GM12873 (cell line): ENCODE results near the gene MERTK.

Experiments used
- TF ChIP-seq, protein P1 (sequence below): IDR thresholded peaks from 2 replicates; pipeline ENCODE4 v1.5.1; 2012; ENCODE audit warnings: low read depth, mild to moderate bottlenecking, moderate library complexity, low read length, control low read depth; ENCODE audit not compliant: insufficient read depth; ENCODE audit errors: missing control alignments

MERTK gene

DNA sequence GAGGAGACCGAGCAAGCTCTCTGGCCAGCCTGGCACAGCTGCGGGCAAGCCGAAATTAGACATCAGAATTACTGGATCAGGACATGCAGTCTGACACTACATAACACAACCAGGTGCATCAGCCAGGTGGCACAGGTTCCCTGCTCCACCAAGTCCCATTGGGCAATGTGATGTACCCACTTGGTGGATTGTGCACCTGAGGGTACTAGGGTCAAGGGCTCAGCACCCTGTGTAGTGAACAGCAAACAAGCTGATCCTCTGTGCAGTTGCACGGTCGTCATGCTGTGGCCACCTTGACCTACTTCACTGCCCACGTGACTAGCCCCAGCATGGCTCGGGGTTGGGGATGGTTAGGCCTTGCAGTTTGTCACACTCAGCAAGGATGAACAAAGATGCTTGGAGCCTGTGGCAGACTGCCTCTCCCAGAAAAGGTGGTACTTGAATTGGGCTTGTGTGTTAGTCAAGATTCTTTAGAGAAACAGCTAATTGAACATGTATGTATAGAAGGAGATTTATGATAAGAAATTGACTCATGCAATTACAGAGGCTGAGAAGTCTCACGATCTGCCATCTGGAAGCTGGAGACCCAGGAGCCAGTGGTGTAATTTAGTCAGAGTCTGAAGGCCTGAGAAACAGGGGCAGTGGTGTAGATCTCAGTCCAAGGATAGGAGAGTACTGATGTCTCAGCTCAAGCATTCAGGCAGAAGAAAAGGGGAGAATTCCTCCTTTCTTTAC is 85.2 kb downstream of the MERTK start:
- TF ChIP-seq, protein P1, sequence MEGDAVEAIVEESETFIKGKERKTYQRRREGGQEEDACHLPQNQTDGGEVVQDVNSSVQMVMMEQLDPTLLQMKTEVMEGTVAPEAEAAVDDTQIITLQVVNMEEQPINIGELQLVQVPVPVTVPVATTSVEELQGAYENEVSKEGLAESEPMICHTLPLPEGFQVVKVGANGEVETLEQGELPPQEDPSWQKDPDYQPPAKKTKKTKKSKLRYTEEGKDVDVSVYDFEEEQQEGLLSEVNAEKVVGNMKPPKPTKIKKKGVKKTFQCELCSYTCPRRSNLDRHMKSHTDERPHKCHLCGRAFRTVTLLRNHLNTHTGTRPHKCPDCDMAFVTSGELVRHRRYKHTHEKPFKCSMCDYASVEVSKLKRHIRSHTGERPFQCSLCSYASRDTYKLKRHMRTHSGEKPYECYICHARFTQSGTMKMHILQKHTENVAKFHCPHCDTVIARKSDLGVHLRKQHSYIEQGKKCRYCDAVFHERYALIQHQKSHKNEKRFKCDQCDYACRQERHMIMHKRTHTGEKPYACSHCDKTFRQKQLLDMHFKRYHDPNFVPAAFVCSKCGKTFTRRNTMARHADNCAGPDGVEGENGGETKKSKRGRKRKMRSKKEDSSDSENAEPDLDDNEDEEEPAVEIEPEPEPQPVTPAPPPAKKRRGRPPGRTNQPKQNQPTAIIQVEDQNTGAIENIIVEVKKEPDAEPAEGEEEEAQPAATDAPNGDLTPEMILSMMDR = no peak

DNA sequence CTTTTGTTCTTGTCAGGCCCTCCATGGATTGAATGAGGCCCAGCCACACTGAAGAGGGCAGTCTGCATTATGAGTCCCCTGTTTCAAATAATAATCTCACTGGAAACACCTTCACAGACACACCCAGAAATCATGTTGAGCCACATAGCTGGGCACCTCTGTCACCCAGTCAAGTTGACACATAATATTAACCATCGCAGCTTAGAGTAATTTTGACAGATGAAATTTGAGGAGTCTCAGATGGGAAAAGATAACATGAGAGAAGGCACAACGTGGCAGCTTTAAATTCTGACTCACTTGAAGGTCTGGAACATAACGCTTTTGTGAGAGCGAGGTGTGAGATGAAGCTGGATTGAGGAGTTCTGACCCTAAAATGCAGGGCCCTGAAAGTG is 85.8 kb downstream of the MERTK start:
- TF ChIP-seq, protein P1 = no peak

DNA sequence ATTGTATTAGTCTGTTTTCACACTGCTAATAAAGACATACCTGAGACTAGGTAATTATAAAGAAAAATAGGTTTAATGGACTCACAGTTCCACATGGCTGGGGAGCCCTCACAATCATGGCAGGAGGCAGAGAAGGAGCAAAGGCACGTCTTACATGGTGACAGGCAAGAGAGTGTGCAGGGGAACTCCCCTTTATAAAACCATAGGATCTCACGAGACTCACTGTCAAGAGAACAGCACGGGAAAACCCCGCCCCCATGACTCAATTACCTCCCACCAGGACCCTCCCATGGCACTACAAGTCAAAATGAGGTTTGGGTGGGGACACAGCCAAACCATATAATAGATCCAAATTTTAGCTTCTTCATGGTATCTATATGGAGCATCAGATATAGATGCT is 87.1 kb downstream of the MERTK start:
- TF ChIP-seq, protein P1 = no peak

DNA sequence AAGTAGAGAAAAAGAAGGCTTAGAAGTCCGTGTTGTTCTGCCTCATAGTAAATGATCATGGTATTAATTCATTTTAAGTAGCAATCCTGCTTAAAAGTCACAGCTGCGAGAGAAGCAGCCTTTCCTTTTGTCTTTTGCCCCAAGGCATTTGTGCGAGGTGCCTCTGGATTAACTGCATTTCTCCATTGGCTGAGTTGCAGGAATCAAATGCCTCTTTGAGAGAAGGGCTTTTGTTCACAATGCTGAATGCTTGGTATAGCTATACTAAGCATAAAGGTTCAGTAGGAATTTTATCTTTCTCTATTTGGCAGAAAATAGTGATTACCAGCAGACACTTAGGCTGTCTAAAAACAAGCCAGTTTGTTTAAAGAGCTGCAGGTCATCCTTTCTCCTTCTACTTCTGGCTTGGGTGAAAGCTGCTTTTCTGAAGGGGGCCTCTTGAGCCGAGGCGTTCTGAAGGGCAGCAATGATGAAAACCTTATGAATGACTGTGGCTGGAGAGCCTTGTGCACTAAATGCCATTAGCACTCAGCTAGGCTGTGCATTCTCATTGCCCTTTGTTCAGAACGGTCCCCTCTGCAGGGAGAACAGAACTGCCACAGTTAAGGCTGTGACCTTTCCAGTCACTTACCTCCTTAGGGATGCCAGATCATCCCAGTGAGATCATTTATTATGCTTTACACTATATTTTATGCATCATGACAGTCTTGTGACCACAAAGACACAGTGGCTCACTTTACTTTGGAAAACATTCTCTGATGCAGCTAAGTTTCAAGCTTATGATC is 87.9 kb downstream of the MERTK start:
- TF ChIP-seq, protein P1 = no peak

DNA sequence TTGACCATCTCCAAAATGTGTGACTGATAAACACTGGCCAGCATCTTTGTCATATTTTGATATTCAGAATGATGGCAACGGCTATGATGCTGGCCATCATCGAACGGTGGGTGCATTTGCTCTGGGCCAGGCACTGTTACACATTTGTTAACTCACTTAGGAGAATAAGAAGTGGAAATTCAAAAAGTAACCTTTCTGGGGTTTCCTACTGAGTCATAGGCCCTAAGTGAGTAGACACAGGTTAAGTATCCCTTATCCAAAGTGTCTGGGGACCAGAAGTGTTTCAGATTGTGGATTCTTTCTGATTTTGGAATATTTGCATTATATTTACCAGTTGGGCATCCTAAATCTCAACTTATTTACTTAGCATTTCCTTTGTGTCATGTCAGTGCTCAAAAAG is 92.0 kb downstream of the MERTK start:
- TF ChIP-seq, protein P1 = no peak

DNA sequence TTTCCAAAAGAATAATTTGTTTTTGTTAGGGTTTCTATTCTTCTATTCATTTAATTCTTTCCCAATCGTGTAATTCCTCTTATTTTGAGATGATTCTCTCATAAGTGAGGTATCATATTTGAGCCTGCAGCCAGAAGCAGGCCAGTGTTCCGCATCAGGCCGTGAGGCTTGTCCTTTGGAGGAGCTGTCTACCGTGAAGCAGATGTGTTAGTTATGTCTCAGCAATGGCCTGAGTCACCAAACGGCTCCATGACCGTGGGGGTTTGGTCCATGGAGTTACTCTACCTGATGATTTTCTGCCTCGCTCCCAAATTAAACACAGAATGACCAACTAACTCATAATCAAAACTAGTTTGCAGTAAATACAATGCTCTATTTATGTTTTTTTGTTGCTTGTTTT is 92.4 kb downstream of the MERTK start:
- TF ChIP-seq, protein P1 = no peak

DNA sequence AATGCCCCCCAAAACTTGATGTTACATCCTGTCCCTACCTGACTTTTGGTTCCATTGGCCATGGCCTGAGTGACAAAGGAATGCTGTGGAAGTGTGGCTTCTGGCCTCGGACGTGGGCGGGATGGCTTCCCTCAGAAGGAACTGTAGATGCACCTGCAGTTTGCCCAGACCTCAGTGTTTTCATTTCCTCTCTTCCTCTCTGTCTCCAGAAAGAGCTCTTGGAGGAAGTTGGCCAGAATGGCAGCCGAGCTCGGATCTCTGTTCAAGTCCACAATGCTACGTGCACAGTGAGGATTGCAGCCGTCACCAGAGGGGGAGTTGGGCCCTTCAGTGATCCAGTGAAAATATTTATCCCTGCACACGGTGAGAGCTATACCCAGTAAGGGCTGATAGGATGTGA is 95.6 kb downstream of the MERTK start:
- TF ChIP-seq, protein P1 = no peak
